GM12874 (cell line): Measurements from ENCODE around the gene ADD2.

ENCODE experiments used
- CTCF ChIP-seq: IDR thresholded peaks from 2 replicates; pipeline ENCODE4 v1.5.1; 2011; ENCODE audit warnings: low read depth, mild to moderate bottlenecking, control low read depth, low read length, moderate library complexity; ENCODE audit not compliant: insufficient read depth

Gene ADD2

DNA sequence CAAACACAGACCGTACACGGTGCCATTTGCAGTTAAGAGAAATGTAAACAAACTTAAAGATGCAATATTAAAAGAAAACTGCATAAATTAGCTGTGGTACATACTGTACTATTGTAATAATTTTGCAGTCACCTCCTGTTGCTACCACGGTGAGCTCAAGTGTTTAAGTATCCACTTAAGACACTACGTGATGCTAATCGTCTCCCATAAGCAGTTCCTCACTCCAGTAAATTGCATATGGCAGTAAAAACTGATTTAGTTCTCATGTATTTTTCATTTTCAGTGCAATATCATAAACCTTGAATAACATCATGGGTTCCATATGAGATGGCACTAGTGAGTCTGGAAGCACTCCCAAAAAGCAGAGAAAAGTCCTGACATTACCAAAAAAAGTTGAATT is 38.0 kb upstream of the ADD2 start:
- TF ChIP-seq CTCF, result no peak

DNA sequence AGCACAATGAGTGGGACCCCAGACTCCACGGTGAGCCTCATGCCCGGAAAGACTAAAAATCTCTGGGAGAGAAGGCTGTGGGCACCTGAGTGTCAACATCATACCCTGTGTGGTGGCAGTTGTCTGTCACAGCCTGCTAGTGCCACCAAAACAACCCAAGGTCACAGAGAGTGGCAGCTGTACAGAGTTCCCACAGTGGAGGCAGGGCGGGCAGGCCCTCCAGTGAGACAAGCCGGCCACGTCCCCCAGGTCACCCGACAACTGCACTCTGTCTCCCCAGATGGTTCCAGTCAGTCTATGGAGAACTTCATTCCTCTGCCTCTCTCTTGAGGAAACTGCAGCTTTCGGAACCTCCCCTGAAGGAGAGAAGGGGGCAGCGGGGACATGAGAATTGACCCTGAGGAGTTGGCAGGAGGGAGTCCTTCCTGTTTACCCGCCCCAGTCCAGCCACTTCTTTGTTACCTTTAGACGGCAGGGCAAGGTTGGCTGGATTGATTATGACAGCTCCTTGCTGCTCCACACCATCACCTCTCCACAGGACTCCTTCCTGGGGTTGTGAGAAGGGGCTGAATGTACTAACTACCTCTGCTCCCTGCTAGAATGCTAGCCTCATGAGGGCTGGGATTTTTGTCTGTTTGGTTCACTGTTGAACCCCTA is 33.7 kb upstream of the ADD2 start:
- TF ChIP-seq CTCF, result no peak

GRCh38 chr2:70799706-70800105 is 31.7 kb upstream of the ADD2 start:
- no peak for TF ChIP-seq CTCF

- TF ChIP-seq CTCF, result no peak
Observed at GRCh38 chr2:70797506-70797905, 29.5 kb upstream of the ADD2 start.

DNA sequence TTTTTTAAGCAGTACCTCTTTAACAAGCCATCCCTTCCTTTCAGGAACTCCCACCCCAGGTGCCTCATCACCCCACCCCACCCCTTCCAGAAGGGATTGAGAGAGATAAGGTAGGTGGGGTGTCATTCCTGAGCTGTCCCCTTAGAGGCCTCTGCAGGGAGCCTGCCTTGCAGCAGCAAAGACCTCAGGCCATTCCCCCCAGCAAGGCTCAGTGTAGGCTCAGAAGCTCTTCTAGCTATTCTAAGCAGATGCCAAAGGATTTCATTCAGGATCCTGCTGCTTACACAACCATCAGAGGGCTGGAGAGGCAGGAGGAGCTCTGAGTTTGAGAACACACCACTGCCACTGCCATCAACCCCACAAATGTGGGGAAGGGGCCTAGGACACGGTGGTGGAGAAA is 28.3 kb upstream of the ADD2 start:
- no peak for TF ChIP-seq CTCF

DNA sequence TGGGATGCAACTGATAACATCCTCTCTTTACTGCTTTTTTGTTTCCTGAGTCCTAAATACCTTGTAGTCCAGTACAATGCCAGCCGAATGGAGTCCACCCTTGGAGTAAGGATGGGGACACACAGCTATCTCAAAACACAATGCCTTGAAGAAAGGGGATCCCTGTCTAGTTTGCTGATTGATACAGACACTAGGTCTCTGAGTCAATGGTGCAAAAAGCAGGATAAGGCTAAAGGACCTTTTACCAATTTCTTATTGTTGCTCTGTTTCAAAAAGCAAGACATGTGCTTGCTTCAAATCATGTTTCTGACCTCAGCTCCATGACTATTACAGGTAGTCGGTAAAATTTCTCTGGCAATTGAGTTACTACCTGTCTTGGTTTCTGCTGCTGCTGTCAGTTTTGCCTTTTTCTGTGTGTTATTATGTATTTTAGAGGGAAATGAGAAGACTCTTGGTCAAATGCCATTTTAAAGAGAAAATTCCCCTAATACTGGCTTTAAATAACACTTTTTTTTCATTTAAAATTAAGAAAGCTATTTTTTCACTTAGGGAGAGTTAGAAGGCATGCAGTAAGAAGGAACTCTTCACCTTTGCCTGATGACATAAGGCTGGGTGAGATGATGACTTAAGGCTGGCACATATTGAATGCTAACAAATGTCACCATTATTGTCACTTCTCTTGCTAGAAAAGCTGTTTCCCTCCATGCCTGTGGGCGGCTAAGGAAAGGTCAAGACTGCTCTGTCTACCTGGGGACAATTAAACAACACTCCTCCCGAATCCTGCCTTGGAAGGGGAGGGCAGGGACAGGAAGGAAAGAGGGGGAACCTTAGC is 27.4 kb upstream of the ADD2 start:
- TF ChIP-seq CTCF, result no peak

GRCh38 chr2:70793450-70793849 is 25.4 kb upstream of the ADD2 start:
- no peak for TF ChIP-seq CTCF
